Measurements from ENCODE around the gene FRMPD4. TPM values are rescaled to one million over a fixed set of nuclear protein-coding genes. Genes with fewer than 3 reads are reported as not detected.

FRMPD4 gene
- total RNA-seq, 3 donors from 2014 or later, result 0.06 to 3.4 (median 0.34) TPM

DNA sequence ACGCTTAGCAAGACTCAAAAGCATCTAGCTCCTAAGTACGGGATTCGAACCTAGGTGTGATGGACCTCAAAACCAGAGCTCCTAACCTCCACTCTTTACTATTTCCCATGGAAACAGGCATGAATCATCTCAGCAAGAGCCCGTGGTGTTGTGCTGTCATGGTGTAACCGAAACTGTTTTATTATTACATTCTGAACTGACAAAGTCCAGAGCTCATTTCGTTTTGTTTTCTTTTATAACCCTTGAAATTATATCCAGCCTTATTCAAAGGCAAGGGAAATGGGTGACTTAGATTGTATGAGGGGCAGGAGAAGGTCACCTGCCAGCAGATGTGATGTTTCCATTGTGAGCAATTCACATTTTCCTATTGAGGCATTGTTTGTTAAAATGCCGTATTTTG is 301.1 kb downstream of the FRMPD4 start:
- Histone ChIP-seq H3K9me3 (no peaks in the 10 kb centered on the region), H3K36me3 (ENCODE audit: low read depth) (no peaks in the 10 kb centered on the region), H3K4me3 (no peak overlapping the region), H3K4me1 (ENCODE audit: low read depth) (no peaks in the 10 kb centered on the region)
- DNase-seq (no peak), ATAC-seq (no peak)
- intact Hi-C loops (cut with DNase I, micrococcal nuclease), result no loop called here
- no peak for TF ChIP-seq CTCF (IDR thresholded peaks at IDR 0.05)

- intact Hi-C loops (cut with DNase I, micrococcal nuclease), result no loop called here
- no peak for TF ChIP-seq CTCF (IDR thresholded peaks at IDR 0.05)
Observed at GRCh38 chrX:12440246-12440645, 302.0 kb downstream of the FRMPD4 start.

DNA sequence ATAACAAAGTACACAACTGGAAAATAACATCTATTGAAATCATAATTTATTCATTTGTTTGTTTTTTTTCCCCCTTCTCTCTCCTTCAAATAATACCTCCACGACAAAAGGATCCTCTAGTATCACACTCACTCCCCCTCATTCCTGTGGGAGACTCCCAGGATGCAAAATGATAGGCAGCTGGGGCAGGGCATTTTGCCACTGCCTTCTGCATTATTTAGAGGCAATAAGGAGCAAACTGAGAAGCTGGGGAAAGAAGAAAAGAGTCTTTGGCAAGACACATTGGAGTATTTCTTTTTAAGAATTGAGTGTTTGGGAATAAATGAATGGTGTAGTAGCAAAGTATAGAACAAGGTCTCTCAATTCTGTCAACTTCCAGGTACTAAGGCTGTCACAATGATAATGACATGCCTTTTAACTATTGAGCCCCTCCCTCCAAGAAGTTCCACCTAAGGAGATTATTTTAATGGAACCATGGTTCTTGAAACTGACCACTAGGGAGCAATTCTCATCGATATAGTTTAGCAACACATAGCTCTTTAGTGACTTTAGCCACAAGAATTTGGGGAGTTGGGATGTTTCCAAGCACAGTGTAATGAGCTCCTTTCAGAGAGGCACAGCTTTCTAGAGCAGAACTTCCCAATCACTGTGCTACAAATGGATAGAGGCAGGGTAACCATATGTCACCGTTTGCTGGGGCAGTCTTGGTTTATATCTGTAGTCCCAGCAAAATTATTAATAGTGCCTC is 303.3 kb downstream of the FRMPD4 start:
- ATAC-seq (no peak), DNase-seq (no peak)
- Histone ChIP-seq H3K36me3 (ENCODE audit: low read depth) (no peaks in the 10 kb centered on the region), H3K9me3 (no peaks in the 10 kb centered on the region), H3K4me3 (no peak overlapping the region), H3K4me1 (ENCODE audit: low read depth) (no peaks in the 10 kb centered on the region)
- no peak for TF ChIP-seq CTCF (IDR thresholded peaks at IDR 0.05)
- intact Hi-C loops (cut with DNase I, micrococcal nuclease), result no loop called here

More at GRCh38 chrX:12440246-12440645, 302.0 kb downstream of the FRMPD4 start:
- DNase-seq (no peak), ATAC-seq (no peak)
- Histone ChIP-seq H3K9me3 (no peaks in the 10 kb centered on the region), H3K4me3 (no peak overlapping the region), H3K4me1 (ENCODE audit: low read depth) (no peaks in the 10 kb centered on the region), H3K36me3 (ENCODE audit: low read depth) (no peaks in the 10 kb centered on the region)

DNA sequence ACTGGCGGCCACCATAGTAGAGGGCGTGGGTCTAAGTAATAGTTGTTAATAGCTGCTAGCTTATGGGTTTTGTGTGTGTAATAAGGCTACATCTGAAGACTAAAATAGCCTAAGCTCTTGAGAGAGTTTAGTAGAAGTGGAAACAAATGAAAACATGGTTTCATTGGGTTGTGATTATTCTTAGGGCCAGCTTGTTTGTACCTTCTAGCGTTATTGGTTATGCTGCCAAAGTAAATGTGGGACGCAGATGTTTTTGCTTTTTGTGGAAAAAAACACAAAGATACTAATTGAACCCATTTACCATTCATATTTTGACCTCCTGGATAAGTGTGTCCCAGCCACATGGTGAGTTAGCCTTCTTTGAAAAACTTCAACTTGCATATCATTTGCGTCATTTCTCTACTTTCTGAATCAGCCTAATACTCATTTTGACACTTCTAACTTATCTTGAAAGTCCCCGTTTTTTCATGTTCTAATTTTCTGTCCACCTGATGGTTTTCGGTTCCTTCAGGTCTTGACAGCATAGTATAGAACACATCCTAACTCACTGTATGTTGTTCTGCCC is 305.3 kb downstream of the FRMPD4 start:
- ATAC-seq (no peak), DNase-seq (no peak)
- Histone ChIP-seq H3K4me3 (no peak overlapping the region), H3K4me1 (ENCODE audit: low read depth) (no peaks in the 10 kb centered on the region), H3K9me3 (no peaks in the 10 kb centered on the region), H3K36me3 (ENCODE audit: low read depth) (no peaks in the 10 kb centered on the region)
- intact Hi-C loops (cut with DNase I, micrococcal nuclease), result no loop called here
- no peak for TF ChIP-seq CTCF (IDR thresholded peaks at IDR 0.05)

- TF ChIP-seq CTCF (IDR thresholded peaks at IDR 0.05), result no peak
- intact Hi-C loops (cut with DNase I, micrococcal nuclease), result no loop called here
- no peak for ATAC-seq
Observed at GRCh38 chrX:12446342-12447075, 308.2 kb downstream of the FRMPD4 start.

More at GRCh38 chrX:12446342-12447075, 308.2 kb downstream of the FRMPD4 start:
- no peak overlapping the region for H3K4me3 ChIP-seq
- H3K36me3 ChIP-seq (ENCODE audit: low read depth), result no peaks in the 10 kb centered on the region
- H3K9me3 ChIP-seq, result no peaks in the 10 kb centered on the region
- no peak for DNase-seq
- no peaks in the 10 kb centered on the region for H3K4me1 ChIP-seq (ENCODE audit: low read depth)
